Kidney (tissue), 14 donors: ENCODE data around the gene CFAP20DC. TPM values are rescaled to one million over a fixed set of nuclear protein-coding genes. Genes with fewer than 3 reads are reported as not detected.
"Not testable (repeated sequence)": the region's sequence is repeated elsewhere in the genome, so short reads cannot be mapped to it uniquely, and the experiment has no call there.

Experiments used
- DNase-seq, 5 donors: peaks; one replicate each; pipeline ENCODE4 v3.0.0-alpha.2; 2013 to 2020
- FAIRE-seq: peaks from 2 replicates; lab custom pipeline; 2012; peaks lifted over from hg19 to GRCh38; lab: Jason Lieb, UNC
- H3K27ac ChIP-seq, 2 donors: one replicate each; pipeline ENCODE4 v1.7.0; 2013; ENCODE audit warnings: low read depth in 2 of 2, low read length in 2 of 2, inconsistent platforms in 1 of 2
- H3K27me3 ChIP-seq: one replicate; pipeline ENCODE4 v1.7.1; 2013; ENCODE audit warnings: low read length, inconsistent platforms; ENCODE audit not compliant: control insufficient read depth, insufficient read depth
- H3K36me3 ChIP-seq, 3 donors: one replicate each; pipeline versions ENCODE4 v1.7.0 to v1.7.1; 2013; ENCODE audit warnings: low read length in 3 of 3, control low read depth in 1 of 3, inconsistent platforms in 1 of 3; ENCODE audit not compliant: insufficient read depth in 3 of 3, control insufficient read depth in 2 of 3
- H3K4me1 ChIP-seq, 3 donors: one replicate each; pipeline versions ENCODE4 v1.7.0 to v1.7.1; 2013; ENCODE audit warnings: low read length in 3 of 3, inconsistent platforms in 1 of 3, low read depth in 1 of 3; ENCODE audit not compliant: control insufficient read depth in 2 of 3, insufficient read depth in 2 of 3
- H3K4me3 ChIP-seq, 3 donors: one replicate each; pipeline versions ENCODE4 v1.7.0 to v1.8.1; 2013; ENCODE audit warnings: low read length in 3 of 3, control low read depth in 1 of 3, inconsistent platforms in 1 of 3
- H3K9ac ChIP-seq, 3 donors: one replicate each; pipeline versions ENCODE4 v1.7.0 to v1.7.1; 2013; ENCODE audit warnings: low read length in 3 of 3, control low read depth in 1 of 3, inconsistent platforms in 1 of 3
- H3K9me3 ChIP-seq, 3 donors: one replicate each; pipeline versions ENCODE4 v1.7.0 to v1.7.1; 2013; ENCODE audit warnings: low read length in 3 of 3, control low read depth in 1 of 3, inconsistent platforms in 1 of 3; ENCODE audit not compliant: control insufficient read depth in 2 of 3, insufficient read depth in 1 of 3
- intact Hi-C: fragments of 100-400 bp; cut with DNase I; formaldehyde crosslinking; loops from one replicate; pipeline ENCODE4 v1.11.1; 2022
- polyA plus RNA-seq: library from polyadenylated mRNA; stranded (reverse); fragments of 350-450 nt; fragmentation: Illumina TruSeq; extraction: RNeasy Lipid Tissue Mini Kit (QIAGEN cat#74804); gene quantifications from one replicate; pipeline ENCODE4 v1.2.3, GENCODE V29; 2014; ENCODE audit warnings: low read depth, low replicate concordance; ENCODE audit not compliant: insufficient read depth
- total RNA-seq: library from RNA; stranded (reverse); fragmentation: NEBNext Ultra II Directional; extraction: Animal tissue kit (Norgen Biotek cat#: 25700); gene quantifications from one replicate; pipeline ENCODE4 v1.2.1, GENCODE V29; 2021
- TF ChIP-seq, protein P1 (sequence below): IDR thresholded peaks from 3 replicates; pipeline ENCODE4 v1.5.1; 2012; ENCODE audit warnings: mild to moderate bottlenecking, moderate library complexity, borderline replicate concordance; ENCODE audit not compliant: insufficient read depth; ENCODE audit errors: extremely low read depth
- donor health status: control.
- donor health status: control.
- donor health status: control.
- donor health status: control.
- donor health status: control.
- donor health status: DM: yes; HTN: yes; CAD: no.
- donor health status: Normal renal cell carcinoma (clear cell type).

CFAP20DC gene
- total and polyA plus RNA-seq, 2 donors from 2014 or later, result 0.73 to 3.2 TPM

DNA sequence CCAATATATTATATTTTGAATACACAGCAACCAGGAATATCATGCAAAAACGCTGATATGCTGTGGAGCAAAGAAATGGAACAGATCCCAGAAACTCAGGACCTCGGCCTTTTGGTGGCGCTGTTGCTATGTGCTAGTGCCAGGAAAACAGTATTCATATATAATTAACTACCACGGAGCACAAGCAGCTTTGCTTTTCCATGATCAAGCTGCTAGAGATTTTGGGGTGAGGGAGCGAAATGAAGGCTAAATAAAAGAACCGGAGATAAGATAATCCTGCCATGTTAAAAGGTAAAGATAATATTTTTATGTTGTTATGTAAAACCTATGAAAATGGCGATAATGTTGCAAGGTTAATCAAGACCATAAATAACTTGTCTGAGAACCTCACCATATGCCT, 225.5 kb downstream of the CFAP20DC start:
- no peaks in the 10 kb centered on the region for H3K27me3 ChIP-seq
- no peaks in the 10 kb centered on the region for H3K4me1 ChIP-seq
- no peak overlapping the region for H3K27ac ChIP-seq
- no peak for FAIRE-seq
- no peak overlapping the region for H3K9ac ChIP-seq
- TF ChIP-seq, protein P1, sequence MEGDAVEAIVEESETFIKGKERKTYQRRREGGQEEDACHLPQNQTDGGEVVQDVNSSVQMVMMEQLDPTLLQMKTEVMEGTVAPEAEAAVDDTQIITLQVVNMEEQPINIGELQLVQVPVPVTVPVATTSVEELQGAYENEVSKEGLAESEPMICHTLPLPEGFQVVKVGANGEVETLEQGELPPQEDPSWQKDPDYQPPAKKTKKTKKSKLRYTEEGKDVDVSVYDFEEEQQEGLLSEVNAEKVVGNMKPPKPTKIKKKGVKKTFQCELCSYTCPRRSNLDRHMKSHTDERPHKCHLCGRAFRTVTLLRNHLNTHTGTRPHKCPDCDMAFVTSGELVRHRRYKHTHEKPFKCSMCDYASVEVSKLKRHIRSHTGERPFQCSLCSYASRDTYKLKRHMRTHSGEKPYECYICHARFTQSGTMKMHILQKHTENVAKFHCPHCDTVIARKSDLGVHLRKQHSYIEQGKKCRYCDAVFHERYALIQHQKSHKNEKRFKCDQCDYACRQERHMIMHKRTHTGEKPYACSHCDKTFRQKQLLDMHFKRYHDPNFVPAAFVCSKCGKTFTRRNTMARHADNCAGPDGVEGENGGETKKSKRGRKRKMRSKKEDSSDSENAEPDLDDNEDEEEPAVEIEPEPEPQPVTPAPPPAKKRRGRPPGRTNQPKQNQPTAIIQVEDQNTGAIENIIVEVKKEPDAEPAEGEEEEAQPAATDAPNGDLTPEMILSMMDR, result no peak
- no peaks in the 10 kb centered on the region for H3K9me3 ChIP-seq
- H3K36me3 ChIP-seq, result no peaks in the 10 kb centered on the region
- peak; percentile 35 to 84 (median 63) for DNase-seq
- H3K4me3 ChIP-seq, result no peak overlapping the region
- intact Hi-C loops, result no loop called here

DNA sequence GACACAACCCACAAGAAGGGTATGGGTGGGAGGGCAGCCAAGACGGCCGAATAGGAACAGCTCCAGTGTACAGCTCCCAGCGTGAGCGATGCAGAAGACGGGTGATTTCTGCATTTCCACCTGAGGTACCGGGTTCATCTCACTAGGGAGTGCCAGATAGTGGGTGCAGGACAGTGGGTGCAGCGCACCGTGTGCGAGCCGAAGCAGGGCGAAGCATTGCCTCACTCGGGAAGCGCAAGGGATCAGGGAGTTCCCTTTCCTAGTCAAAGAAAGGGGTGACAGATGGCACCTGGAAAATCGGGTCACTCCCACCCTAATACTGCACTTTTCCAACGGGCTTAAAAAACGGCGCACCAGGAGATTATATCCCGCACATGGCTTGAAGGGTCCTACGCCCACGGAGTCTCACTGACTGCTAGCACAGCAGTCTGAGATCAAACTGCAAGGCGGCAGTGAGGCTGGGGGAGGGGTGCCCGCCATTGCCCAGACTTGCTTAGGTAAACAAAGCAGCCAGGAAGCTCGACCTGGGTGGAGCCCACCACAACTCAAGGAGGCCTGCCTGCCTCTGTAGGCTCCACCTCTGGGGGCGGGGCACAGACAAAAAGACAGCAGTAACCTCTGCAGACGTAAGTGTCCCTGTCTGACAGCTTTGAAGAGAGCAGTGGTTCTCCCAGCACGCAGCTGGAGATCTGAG, 243.1 kb downstream of the CFAP20DC start:
- H3K27me3 ChIP-seq, H3K27ac ChIP-seq, H3K9ac ChIP-seq, H3K9me3 ChIP-seq, H3K36me3 ChIP-seq, H3K4me1 ChIP-seq, intact Hi-C loops, H3K4me3 ChIP-seq, FAIRE-seq: not testable (repeated sequence)
- DNase-seq, result peak in 1 of 5 donors; percentile 27

DNA sequence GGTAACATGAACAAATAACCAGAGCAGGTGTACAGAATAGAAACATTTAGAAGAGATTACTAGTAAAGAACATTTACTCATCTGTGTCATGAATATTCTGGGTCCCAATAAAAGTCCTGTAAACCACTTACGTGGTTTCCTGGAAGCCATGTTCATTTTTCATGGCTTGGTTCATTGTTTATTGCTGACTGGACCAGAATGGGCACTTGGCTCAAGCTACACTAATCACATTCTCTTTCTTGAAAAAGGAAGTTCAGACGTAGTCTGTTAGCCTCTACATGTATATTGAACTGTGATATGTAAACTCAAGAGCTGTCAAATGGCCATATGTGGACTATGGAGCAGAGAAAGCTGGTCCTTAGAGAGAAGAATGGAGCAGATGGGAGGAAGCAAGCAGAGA, 244.9 kb downstream of the CFAP20DC start:
- intact Hi-C loops, result no loop called here
- Histone ChIP-seq H3K9me3 (no peaks in the 10 kb centered on the region), H3K27ac (no peak overlapping the region), H3K4me3 (no peak overlapping the region), H3K9ac (no peak overlapping the region), H3K4me1 (no peaks in the 10 kb centered on the region), H3K27me3 (no peaks in the 10 kb centered on the region), H3K36me3 (no peaks in the 10 kb centered on the region)
- TF ChIP-seq, protein P1, result no peak
- DNase-seq (no peak), FAIRE-seq (no peak)

DNA sequence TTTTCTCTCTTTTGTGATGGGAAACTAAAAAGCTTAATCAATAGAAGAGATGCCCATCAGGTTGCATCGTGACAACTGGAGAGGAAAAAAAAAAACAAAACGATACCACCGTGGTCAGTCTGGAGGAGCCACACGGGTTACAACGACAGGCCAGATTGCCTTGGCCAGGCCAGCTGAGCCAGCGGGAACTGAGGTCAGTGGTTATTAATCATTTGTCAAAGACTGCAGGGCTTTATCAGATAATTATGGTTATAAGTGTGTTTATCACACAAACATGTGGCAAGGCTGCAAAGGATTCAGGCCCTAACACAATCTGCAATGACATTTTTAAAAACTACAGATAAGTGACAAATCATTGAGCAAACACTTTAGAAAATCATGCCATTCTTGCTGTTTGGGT, 248.3 kb downstream of the CFAP20DC start:
- Histone ChIP-seq H3K36me3 (no peaks in the 10 kb centered on the region), H3K9ac (no peak overlapping the region), H3K27ac (no peak overlapping the region), H3K4me3 (no peak overlapping the region), H3K4me1 (no peaks in the 10 kb centered on the region), H3K27me3 (no peaks in the 10 kb centered on the region), H3K9me3 (no peaks in the 10 kb centered on the region)
- intact Hi-C loops, result no loop called here
- TF ChIP-seq, protein P1, result no peak
- FAIRE-seq (no peak), DNase-seq (peak in 1 of 5 donors; percentile 41)
